ENCODE data around the gene TBC1D10B.
"Not testable (repeated sequence)": the region's sequence is repeated elsewhere in the genome, so short reads cannot be mapped to it uniquely, and the experiment has no call there.

Gene TBC1D10B

DNA sequence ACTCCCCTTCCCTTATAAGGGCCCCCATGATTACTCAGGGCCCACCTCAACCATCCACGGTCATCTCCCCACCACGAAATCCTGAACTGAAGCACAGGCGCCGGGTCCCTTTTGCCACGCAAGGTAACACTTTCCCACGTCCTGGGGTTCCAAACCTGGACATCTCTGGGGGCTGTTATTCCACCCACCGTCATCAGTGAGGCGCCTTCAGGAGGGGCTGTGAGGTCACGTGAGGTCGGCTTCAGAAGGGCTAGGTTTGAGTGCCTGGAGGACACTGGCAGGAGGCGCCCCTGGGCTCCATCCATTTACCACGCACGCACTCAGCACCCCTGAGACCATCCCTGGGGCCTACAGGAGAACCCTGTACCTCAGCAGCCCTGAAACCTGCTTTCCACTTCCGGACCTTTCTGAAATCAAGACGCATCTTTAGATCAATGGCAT, 19.3 kb downstream of the TBC1D10B start:
- H3K27ac ChIP-seq: no peak overlapping the region
- no peak for TF ChIP-seq ZFX (IDR thresholded peaks at IDR 0.05; ENCODE audit: borderline replicate concordance)
- TF ChIP-seq, protein P1, sequence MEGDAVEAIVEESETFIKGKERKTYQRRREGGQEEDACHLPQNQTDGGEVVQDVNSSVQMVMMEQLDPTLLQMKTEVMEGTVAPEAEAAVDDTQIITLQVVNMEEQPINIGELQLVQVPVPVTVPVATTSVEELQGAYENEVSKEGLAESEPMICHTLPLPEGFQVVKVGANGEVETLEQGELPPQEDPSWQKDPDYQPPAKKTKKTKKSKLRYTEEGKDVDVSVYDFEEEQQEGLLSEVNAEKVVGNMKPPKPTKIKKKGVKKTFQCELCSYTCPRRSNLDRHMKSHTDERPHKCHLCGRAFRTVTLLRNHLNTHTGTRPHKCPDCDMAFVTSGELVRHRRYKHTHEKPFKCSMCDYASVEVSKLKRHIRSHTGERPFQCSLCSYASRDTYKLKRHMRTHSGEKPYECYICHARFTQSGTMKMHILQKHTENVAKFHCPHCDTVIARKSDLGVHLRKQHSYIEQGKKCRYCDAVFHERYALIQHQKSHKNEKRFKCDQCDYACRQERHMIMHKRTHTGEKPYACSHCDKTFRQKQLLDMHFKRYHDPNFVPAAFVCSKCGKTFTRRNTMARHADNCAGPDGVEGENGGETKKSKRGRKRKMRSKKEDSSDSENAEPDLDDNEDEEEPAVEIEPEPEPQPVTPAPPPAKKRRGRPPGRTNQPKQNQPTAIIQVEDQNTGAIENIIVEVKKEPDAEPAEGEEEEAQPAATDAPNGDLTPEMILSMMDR (IDR thresholded peaks at IDR 0.05): no peak

DNA sequence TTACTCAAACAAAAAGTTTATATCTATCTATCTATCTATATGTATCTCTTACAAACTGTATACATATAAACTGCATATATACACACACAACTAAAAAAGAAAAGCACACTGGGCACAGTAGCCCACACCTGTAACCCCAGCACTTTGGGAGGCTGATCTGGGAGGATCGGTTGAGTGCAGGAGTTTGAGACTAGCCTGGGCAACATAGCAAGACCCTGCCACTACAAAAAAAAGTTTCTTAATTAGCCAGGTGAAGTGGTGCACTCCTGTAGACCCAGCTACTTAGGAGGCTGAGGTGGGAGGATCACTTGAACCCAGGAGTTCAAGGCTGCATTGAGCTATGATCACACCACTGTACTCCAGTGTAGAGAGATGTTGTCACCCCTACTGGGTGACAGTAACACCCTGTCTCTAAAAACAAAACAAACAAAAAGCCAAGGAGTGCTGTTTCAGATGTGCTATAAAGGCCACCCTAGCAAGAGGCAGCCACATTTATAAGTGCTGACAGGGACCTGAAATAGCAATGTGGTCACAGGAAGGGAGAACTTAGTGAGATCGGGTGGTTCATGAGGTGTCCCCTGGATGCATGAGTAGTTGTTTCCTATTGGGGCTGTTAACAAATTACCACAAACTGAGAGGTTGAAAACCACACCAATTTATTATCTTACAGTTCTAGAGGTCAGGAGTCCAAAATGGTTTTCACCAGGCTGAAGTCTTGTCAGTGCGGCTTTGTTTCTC, 20.0 kb downstream of the TBC1D10B start:
- TF ChIP-seq ZFX (IDR thresholded peaks at IDR 0.05; ENCODE audit: borderline replicate concordance): no peak
- TF ChIP-seq, protein P1 (IDR thresholded peaks at IDR 0.05): no peak
- H3K27ac ChIP-seq: no peak overlapping the region

GRCh38 chr16:30349675-30350074, 20.6 kb downstream of the TBC1D10B start:
- H3K27ac ChIP-seq: no peak overlapping the region
- TF ChIP-seq, protein P1 (IDR thresholded peaks at IDR 0.05): no peak
- no peak for TF ChIP-seq ZFX (IDR thresholded peaks at IDR 0.05; ENCODE audit: borderline replicate concordance)

DNA sequence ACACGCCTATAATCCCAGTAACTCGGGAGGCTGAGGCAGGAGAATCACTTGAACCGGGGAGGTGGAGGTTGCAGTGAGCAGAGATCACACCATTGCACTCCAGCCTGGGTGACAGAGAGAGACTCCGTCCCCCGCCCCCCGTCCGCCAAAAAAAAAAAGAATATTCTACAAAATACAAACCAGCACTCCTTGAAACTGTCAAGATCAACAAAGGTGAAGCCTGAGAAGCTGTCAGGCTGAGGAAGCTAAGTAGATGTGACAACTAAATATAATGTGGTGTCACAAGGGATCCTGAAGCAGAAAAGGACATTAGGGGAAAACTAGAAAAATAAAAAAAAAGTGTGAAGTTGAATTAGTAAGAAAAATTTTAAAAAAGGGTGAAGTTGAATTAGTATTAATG, 21.4 kb downstream of the TBC1D10B start:
- TF ChIP-seq, protein P1 (IDR thresholded peaks at IDR 0.05): no peak
- TF ChIP-seq ZFX (IDR thresholded peaks at IDR 0.05; ENCODE audit: borderline replicate concordance): no peak
- no peak overlapping the region for H3K27ac ChIP-seq

DNA sequence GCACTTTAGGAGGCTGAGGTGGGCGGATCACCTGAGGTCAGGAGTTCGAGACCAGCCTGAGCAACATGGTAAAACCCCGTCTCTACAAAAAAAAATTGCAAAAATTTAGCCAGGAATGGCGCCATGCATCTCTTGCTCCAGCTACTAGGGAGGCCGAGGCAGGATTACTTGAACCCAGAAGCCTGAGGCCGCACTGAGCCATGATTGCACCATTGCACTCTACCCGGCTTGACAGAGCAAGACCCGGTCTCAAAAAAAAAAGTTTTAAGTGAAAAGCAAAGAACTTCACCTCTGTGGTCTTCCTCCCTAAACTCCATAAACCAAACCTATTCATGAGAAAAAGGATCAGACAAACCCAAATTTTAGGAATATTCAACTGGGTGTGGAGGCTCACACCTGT, 22.2 kb downstream of the TBC1D10B start:
- no peak overlapping the region for H3K27ac ChIP-seq
- TF ChIP-seq ZFX (IDR thresholded peaks at IDR 0.05; ENCODE audit: borderline replicate concordance): no peak
- TF ChIP-seq, protein P1 (IDR thresholded peaks at IDR 0.05): no peak

- no peak for TF ChIP-seq ZFX (IDR thresholded peaks at IDR 0.05; ENCODE audit: borderline replicate concordance)
- TF ChIP-seq, protein P1 (IDR thresholded peaks at IDR 0.05): no peak
- H3K27ac ChIP-seq: no peak overlapping the region
Measured at GRCh38 chr16:30346286-30346685, 24.0 kb downstream of the TBC1D10B start.

GRCh38 chr16:30343491-30343820, 26.8 kb downstream of the TBC1D10B start:
- not testable (repeated sequence) for H3K27ac ChIP-seq

All from 22Rv1 (cell line).